Type B pancreatic cell (in vitro differentiated cells): Measurements from ENCODE around the gene MSI2. TPM values are rescaled to one million over a fixed set of nuclear protein-coding genes. Genes with fewer than 3 reads are reported as not detected.

Experiments used
- DNase-seq: peaks from one replicate; pipeline ENCODE4 v3.0.0; 2021; ENCODE audit warnings: mixed read lengths; ENCODE audit not compliant: unreplicated experiment; ENCODE audit errors: extremely low spot score
- H3K27ac Mint-ChIP-seq: 2 replicates; pipeline ENCODE4 v1.8.0; 2021; ENCODE audit warnings: mild to moderate bottlenecking, mixed read lengths
- H3K27me3 Mint-ChIP-seq: 2 replicates; pipeline ENCODE4 v1.8.0; 2021; ENCODE audit warnings: mixed read lengths
- H3K36me3 Mint-ChIP-seq: 2 replicates; pipeline ENCODE4 v1.8.0; 2021; ENCODE audit warnings: mixed read lengths
- H3K4me1 Mint-ChIP-seq: one replicate; pipeline ENCODE4 v1.8.0; 2021; ENCODE audit warnings: mixed read lengths; ENCODE audit not compliant: unreplicated experiment
- H3K4me3 Mint-ChIP-seq: 2 replicates; pipeline ENCODE4 v1.8.0; 2021; ENCODE audit warnings: mild to moderate bottlenecking, mixed read lengths
- H3K9me3 Mint-ChIP-seq: 2 replicates; pipeline ENCODE4 v1.8.0; 2021; ENCODE audit warnings: mixed read lengths
- CTCF ChIP-seq: fragments of 200-600 bp; sonication (generic); conservative IDR thresholded peaks from 2 replicates; pipeline ENCODE4 v1.5.0; 2021; ENCODE audit warnings: antibody characterized with exemption, mild to moderate bottlenecking
- total RNA-seq: library from RNA; stranded (reverse); gene quantifications from 2 replicates; pipeline ENCODE4 v1.2.1, GENCODE V29; 2021; ENCODE audit warnings: low replicate concordance

Gene MSI2
- total RNA-seq, 1 donor from 2014 or later = 158 TPM

- Mint-ChIP-seq H3K4me3 (no peak overlapping the region), H3K9me3 (no peaks in the 10 kb centered on the region), H3K4me1 (peaks cover 18% of the 10 kb centered on the region), H3K27ac (no peak overlapping the region), H3K36me3 (peaks cover 27% of the 10 kb centered on the region), H3K27me3 (no peaks in the 10 kb centered on the region)
- no peak for DNase-seq
- no peak for TF ChIP-seq CTCF
Observed at GRCh38 chr17:57319806-57320205, 63.5 kb downstream of the MSI2 start.

GRCh38 chr17:57323391-57323790 lies 67.1 kb downstream of the MSI2 start:
- Mint-ChIP-seq H3K27ac (no peak overlapping the region), H3K4me1 (peaks cover 23% of the 10 kb centered on the region), H3K36me3 (peaks cover 37% of the 10 kb centered on the region), H3K9me3 (no peaks in the 10 kb centered on the region), H3K4me3 (no peak overlapping the region), H3K27me3 (no peaks in the 10 kb centered on the region)
- no peak for DNase-seq
- no peak for TF ChIP-seq CTCF

- no peaks in the 10 kb centered on the region for H3K27me3 Mint-ChIP-seq
- no peak for TF ChIP-seq CTCF
- no peak overlapping the region for H3K4me3 Mint-ChIP-seq
- peaks cover 37% of the 10 kb centered on the region for H3K36me3 Mint-ChIP-seq
- no peaks in the 10 kb centered on the region for H3K9me3 Mint-ChIP-seq
- peaks cover 29% of the 10 kb centered on the region for H3K4me1 Mint-ChIP-seq
- no peak overlapping the region for H3K27ac Mint-ChIP-seq
- no peak for DNase-seq
Observed at GRCh38 chr17:57324060-57324459, 67.7 kb downstream of the MSI2 start.

GRCh38 chr17:57324631-57325030 lies 68.3 kb downstream of the MSI2 start:
- Mint-ChIP-seq H3K36me3 (peaks cover 37% of the 10 kb centered on the region), H3K9me3 (no peaks in the 10 kb centered on the region), H3K27ac (no peak overlapping the region), H3K4me1 (peaks cover 29% of the 10 kb centered on the region), H3K4me3 (no peak overlapping the region), H3K27me3 (no peaks in the 10 kb centered on the region)
- TF ChIP-seq CTCF = no peak
- DNase-seq = no peak

- Mint-ChIP-seq H3K4me3 (no peak overlapping the region), H3K36me3 (peaks cover 34% of the 10 kb centered on the region), H3K27me3 (no peaks in the 10 kb centered on the region), H3K27ac (no peak overlapping the region), H3K4me1 (peaks cover 29% of the 10 kb centered on the region), H3K9me3 (no peaks in the 10 kb centered on the region)
- DNase-seq = no peak
- no peak for TF ChIP-seq CTCF
Observed at GRCh38 chr17:57326336-57326735, 70.0 kb downstream of the MSI2 start.

- Mint-ChIP-seq H3K27ac (no peak overlapping the region), H3K4me1 (peaks cover 29% of the 10 kb centered on the region), H3K36me3 (peaks cover 34% of the 10 kb centered on the region), H3K27me3 (no peaks in the 10 kb centered on the region), H3K9me3 (no peaks in the 10 kb centered on the region), H3K4me3 (no peak overlapping the region)
- DNase-seq = no peak
- TF ChIP-seq CTCF = no peak
Observed at GRCh38 chr17:57326764-57327163, 70.4 kb downstream of the MSI2 start.
